Panc1 (cell line): ENCODE measurements around the gene SGPL1. TPM values are rescaled to one million over a fixed set of nuclear protein-coding genes. Genes with fewer than 3 reads are reported as not detected.

Experiments used
- ATAC-seq: fragments of 200-7000 bp; cut with Tn5 transposase; 2 replicates; pipeline ENCODE4 v1.9.1; 2020; ENCODE audit warnings: mild to moderate bottlenecking, moderate library complexity
- BruUV-seq: library from RNA; stranded (reverse); fragments of 400-500 nt; replicated peaks from 2 replicates; lab custom pipeline; 2021; lab: Mats Ljungman, UMichigan
- CTCF ChIA-PET: fragments of 300-600 bp; sonication (Branson Sonifier 250); formaldehyde crosslinking; loops from one replicate; lab custom pipeline; 2022; ENCODE audit warnings: antibody characterized with exemption; lab: Charles Lee
- POLR2A ChIA-PET: fragments of 300-600 bp; sonication (Branson Sonifier 250); formaldehyde crosslinking; loops from one replicate; lab custom pipeline; 2022; ENCODE audit warnings: antibody characterized with exemption; lab: Charles Lee
- DNase-seq: peaks from one replicate; pipeline ENCODE4 v3.0.0-alpha.2; 2010; ENCODE audit warnings: low read depth, low spot score
- H3K27ac ChIP-seq: 2 replicates; pipeline ENCODE4 v1.5.1; 2011; ENCODE audit warnings: mild to moderate bottlenecking, low read length, inconsistent platforms
- H3K27me3 ChIP-seq: fragments of 200-500 bp; sonication (Bioruptor generic); 2 replicates; pipeline ENCODE4 v1.6.0; 2014; ENCODE audit warnings: low read length, inconsistent platforms; ENCODE audit not compliant: control insufficient read depth, insufficient read depth
- H3K36me3 ChIP-seq: fragments of 200-500 bp; sonication (Bioruptor generic); 2 replicates; pipeline ENCODE4 v1.5.1; 2014; ENCODE audit warnings: inconsistent platforms, mild to moderate bottlenecking, low read length, moderate library complexity; ENCODE audit not compliant: control insufficient read depth, insufficient read depth
- H3K4me1 ChIP-seq: 2 replicates; pipeline ENCODE4 v1.5.1; 2011; ENCODE audit warnings: inconsistent platforms, mild to moderate bottlenecking, low read length, moderate library complexity; ENCODE audit not compliant: control insufficient read depth, insufficient read depth
- H3K4me3 ChIP-seq, 2 experiments: 2 replicates each; pipeline ENCODE4 v1.5.1; 2011 to 2012; ENCODE audit warnings: low read depth in 2 of 2, low read length in 2 of 2, mild to moderate bottlenecking in 2 of 2, inconsistent platforms in 1 of 2, moderate library complexity in 1 of 2
- H3K9me3 ChIP-seq: fragments of 200-500 bp; sonication (Bioruptor generic); 2 replicates; pipeline ENCODE4 v1.5.1; 2014; ENCODE audit warnings: low read depth, mild to moderate bottlenecking, inconsistent platforms, low read length, moderate library complexity; ENCODE audit not compliant: control insufficient read depth, insufficient read depth
- POLR2AphosphoS5 ChIP-seq: IDR thresholded peaks from 2 replicates; pipeline ENCODE4 v1.6.1; 2012; ENCODE audit warnings: mild to moderate bottlenecking, low read depth, low read length, moderate library complexity
- SIN3A ChIP-seq: IDR thresholded peaks from 2 replicates; pipeline ENCODE4 v1.6.1; 2012; ENCODE audit warnings: low read depth, mild to moderate bottlenecking, low read length, moderate library complexity, borderline replicate concordance; ENCODE audit not compliant: insufficient read depth
- TCF7L2 ChIP-seq: IDR thresholded peaks from 2 replicates; pipeline ENCODE4 v1.6.1; 2011; ENCODE audit warnings: mild to moderate bottlenecking, low read depth, low read length, inconsistent platforms
- in situ Hi-C: cut with HindIII; loops from 2 replicates; pipeline ENCODE4 v1.10.0; 2016; ENCODE audit warnings: low sequenced_read_pairs, low pct_unique_long_range_greater_than_20kb
- intact Hi-C: fragments of 100-400 bp; cut with micrococcal nuclease; formaldehyde crosslinking; loops from one replicate; pipeline ENCODE4 v1.10.0; 2022; ENCODE audit not compliant: unreplicated experiment
- total RNA-seq: library from RNA; stranded (reverse); gene quantifications from one replicate; pipeline ENCODE4 v1.2.1, GENCODE V29; 2021; ENCODE audit not compliant: unreplicated experiment
- TF ChIP-seq, protein P1 (sequence below): fragments of 450-650 bp; IDR thresholded peaks from 2 replicates; pipeline ENCODE4 v1.5.1; 2017; ENCODE audit warnings: mild to moderate bottlenecking
- TF ChIP-seq, protein P2 (sequence below), 2 experiments: IDR thresholded peaks; 2 replicates each; pipeline ENCODE4 v1.6.1; 2011 to 2012; ENCODE audit warnings: low read depth in 2 of 2, control low read depth in 1 of 2, low read length in 1 of 2, mild to moderate bottlenecking in 1 of 2, moderate library complexity in 1 of 2; ENCODE audit not compliant: insufficient read depth in 1 of 2

The SGPL1 gene
- total RNA-seq, 1 experiment from 2014 or later, result 103 TPM

GRCh38 chr10:70847659-70848360 is 32.1 kb downstream of the SGPL1 start:
- CTCF ChIA-PET, result no interaction called here
- in situ Hi-C loops (no loop called here), intact Hi-C loops (no loop called here)
- no peak for ATAC-seq
- H3K9me3 ChIP-seq, result no peaks in the 10 kb centered on the region
- no TSS peak for BruUV-seq
- TF ChIP-seq, protein P1, sequence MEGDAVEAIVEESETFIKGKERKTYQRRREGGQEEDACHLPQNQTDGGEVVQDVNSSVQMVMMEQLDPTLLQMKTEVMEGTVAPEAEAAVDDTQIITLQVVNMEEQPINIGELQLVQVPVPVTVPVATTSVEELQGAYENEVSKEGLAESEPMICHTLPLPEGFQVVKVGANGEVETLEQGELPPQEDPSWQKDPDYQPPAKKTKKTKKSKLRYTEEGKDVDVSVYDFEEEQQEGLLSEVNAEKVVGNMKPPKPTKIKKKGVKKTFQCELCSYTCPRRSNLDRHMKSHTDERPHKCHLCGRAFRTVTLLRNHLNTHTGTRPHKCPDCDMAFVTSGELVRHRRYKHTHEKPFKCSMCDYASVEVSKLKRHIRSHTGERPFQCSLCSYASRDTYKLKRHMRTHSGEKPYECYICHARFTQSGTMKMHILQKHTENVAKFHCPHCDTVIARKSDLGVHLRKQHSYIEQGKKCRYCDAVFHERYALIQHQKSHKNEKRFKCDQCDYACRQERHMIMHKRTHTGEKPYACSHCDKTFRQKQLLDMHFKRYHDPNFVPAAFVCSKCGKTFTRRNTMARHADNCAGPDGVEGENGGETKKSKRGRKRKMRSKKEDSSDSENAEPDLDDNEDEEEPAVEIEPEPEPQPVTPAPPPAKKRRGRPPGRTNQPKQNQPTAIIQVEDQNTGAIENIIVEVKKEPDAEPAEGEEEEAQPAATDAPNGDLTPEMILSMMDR, result no peak
- TF ChIP-seq, protein P2, sequence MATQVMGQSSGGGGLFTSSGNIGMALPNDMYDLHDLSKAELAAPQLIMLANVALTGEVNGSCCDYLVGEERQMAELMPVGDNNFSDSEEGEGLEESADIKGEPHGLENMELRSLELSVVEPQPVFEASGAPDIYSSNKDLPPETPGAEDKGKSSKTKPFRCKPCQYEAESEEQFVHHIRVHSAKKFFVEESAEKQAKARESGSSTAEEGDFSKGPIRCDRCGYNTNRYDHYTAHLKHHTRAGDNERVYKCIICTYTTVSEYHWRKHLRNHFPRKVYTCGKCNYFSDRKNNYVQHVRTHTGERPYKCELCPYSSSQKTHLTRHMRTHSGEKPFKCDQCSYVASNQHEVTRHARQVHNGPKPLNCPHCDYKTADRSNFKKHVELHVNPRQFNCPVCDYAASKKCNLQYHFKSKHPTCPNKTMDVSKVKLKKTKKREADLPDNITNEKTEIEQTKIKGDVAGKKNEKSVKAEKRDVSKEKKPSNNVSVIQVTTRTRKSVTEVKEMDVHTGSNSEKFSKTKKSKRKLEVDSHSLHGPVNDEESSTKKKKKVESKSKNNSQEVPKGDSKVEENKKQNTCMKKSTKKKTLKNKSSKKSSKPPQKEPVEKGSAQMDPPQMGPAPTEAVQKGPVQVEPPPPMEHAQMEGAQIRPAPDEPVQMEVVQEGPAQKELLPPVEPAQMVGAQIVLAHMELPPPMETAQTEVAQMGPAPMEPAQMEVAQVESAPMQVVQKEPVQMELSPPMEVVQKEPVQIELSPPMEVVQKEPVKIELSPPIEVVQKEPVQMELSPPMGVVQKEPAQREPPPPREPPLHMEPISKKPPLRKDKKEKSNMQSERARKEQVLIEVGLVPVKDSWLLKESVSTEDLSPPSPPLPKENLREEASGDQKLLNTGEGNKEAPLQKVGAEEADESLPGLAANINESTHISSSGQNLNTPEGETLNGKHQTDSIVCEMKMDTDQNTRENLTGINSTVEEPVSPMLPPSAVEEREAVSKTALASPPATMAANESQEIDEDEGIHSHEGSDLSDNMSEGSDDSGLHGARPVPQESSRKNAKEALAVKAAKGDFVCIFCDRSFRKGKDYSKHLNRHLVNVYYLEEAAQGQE (IDR thresholded peaks at IDR 0.05; ENCODE audit: insufficient read depth in 1 of 2, low read depth in 2 of 2, low read length in 1 of 2), result no peak
- TF ChIP-seq SIN3A, result no peak
- no peak for TF ChIP-seq POLR2AphosphoS5
- TF ChIP-seq TCF7L2, result no peak
- H3K27me3 ChIP-seq, result no peaks in the 10 kb centered on the region
- POLR2A ChIA-PET, result no interaction called here
- no peaks in the 10 kb centered on the region; the same call in 1 of the 2 replicates for H3K36me3 ChIP-seq
- DNase-seq, result no peak
- no peak overlapping the region for H3K27ac ChIP-seq
- H3K4me3 ChIP-seq, result no peak overlapping the region
- peaks cover 20% of the 10 kb centered on the region for H3K4me1 ChIP-seq

DNA sequence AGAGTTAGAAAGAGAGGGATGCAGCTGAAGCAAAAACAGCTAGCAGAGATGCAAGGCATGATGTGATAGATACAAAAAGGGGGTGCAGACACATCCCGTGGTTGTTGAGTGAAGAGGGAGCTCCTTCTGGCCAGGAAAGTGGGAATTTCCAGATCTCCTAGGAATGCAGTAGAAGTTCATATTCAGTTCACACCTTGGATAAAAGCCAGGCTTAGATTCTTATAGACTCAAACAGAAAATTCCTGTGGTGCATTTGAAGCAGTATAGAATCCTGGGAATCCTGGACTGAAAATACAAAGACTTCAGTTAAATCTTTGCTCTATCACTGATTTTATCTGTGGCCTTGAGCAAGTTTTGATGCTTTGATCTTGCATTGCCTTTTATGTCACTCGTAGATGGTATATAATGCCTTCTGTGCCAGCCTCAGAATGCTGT is 33.9 kb downstream of the SGPL1 start:
- BruUV-seq, result no TSS peak
- Histone ChIP-seq H3K36me3 (no peaks in the 10 kb centered on the region; the same call in 1 of the 2 replicates), H3K4me3 (no peak overlapping the region), H3K4me1 (peaks cover 20% of the 10 kb centered on the region), H3K27ac (peak overlapping the region; percentile 60), H3K9me3 (no peaks in the 10 kb centered on the region), H3K27me3 (no peaks in the 10 kb centered on the region)
- ChIA-PET POLR2A (no interaction called here), CTCF (no interaction called here)
- DNase-seq, result no peak
- TF ChIP-seq, protein P1, result no peak
- TF ChIP-seq, protein P2 (IDR thresholded peaks at IDR 0.05; ENCODE audit: insufficient read depth in 1 of 2, low read depth in 2 of 2, low read length in 1 of 2), result no peak
- TF ChIP-seq POLR2AphosphoS5, result no peak
- peak; percentile 93 for TF ChIP-seq TCF7L2
- no peak for TF ChIP-seq SIN3A
- peak; percentile 80 for ATAC-seq
- in situ Hi-C loops, result no loop called here
- intact Hi-C loops, result no loop called here
